K562 (cell line): Measurements from ENCODE around the gene GNAT2. TPM values are rescaled to one million over a fixed set of nuclear protein-coding genes. Genes with fewer than 3 reads are reported as not detected.

Experiments used
- ATAC-seq: fragments of 200-7000 bp; cut with Tn5 transposase; 3 replicates; pipeline ENCODE4 v1.9.1; 2020; ENCODE audit warnings: moderate library complexity
- Bru-seq: library from RNA; stranded (reverse); fragments of 400-500 nt; gene quantifications from one replicate; lab custom pipeline; 2021; lab: Mats Ljungman, UMichigan
- BruChase-seq, 2 experiments: library from RNA; stranded (reverse); fragments of 400-500 nt; gene quantifications; one replicate each; lab custom pipeline; 2021; lab: Mats Ljungman, UMichigan
- BruUV-seq: library from RNA; stranded (reverse); fragments of 400-500 nt; replicated peaks from 2 replicates; lab custom pipeline; 2021; lab: Mats Ljungman, UMichigan
- CTCF ChIA-PET: fragments of 300-600 bp; formaldehyde crosslinking; extraction: SDS; loops from one replicate; lab custom pipeline; 2021; ENCODE audit warnings: low intra/inter-chr PET ratio; lab: Yijun Ruan, JAX
- POLR2A ChIA-PET: fragments of 300-600, 350-650 bp; sonication (Branson Sonifier 250); formaldehyde crosslinking; extraction: SDS; loops from one replicate; lab custom pipeline; 2021; ENCODE audit warnings: antibody characterized with exemption, inconsistent platforms; lab: Yijun Ruan, JAX
- DNase-seq, 4 experiments: peaks; one replicate each; pipeline versions ENCODE4 v3.0.0 to v3.0.0-alpha.2; 2011 to 2018; ENCODE audit warnings: low spot score in 3 of 4, mixed read lengths in 3 of 4; ENCODE audit errors: extremely low read depth in 1 of 4
- FAIRE-seq: peaks from 2 replicates; lab custom pipeline; 2011; peaks lifted over from hg19 to GRCh38; lab: Jason Lieb, UNC
- H2AFZ ChIP-seq: 2 replicates; pipeline ENCODE4 v1.6.0; 2011; ENCODE audit warnings: low read depth, low read length, control low read depth, inconsistent platforms
- H3K27ac ChIP-seq: fragments of 200-600 bp; 3 replicates; pipeline ENCODE4 v1.8.0; 2011; ENCODE audit warnings: low read depth, mild to moderate bottlenecking, control low read depth, inconsistent platforms, low read length, moderate library complexity, mixed read lengths; ENCODE audit errors: extremely low read depth
- H3K27me3 ChIP-seq, 2 experiments: fragments of 300-600 bp in 1 of 2; 2 replicates in 1 of 2; 3 replicates in 1 of 2; pipeline versions ENCODE4 v1.6.0 to v1.8.0; 2011; ENCODE audit warnings: inconsistent platforms in 2 of 2, low read length in 2 of 2, mild to moderate bottlenecking in 1 of 2, mixed read lengths in 1 of 2, moderate library complexity in 1 of 2; ENCODE audit not compliant: control insufficient read depth in 2 of 2, insufficient read depth in 2 of 2
- H3K36me3 ChIP-seq: fragments of 300-600 bp; 3 replicates; pipeline ENCODE4 v1.8.0; 2011; ENCODE audit warnings: mild to moderate bottlenecking, low read length, inconsistent platforms; ENCODE audit not compliant: control insufficient read depth, insufficient read depth
- H3K4me1 ChIP-seq, 2 experiments: fragments of 200-600 bp in 1 of 2; replicated peaks in 1 of 2; 2 replicates in 1 of 2; 3 replicates in 1 of 2; pipeline versions ENCODE4 v1.5.1 to v1.8.0; 2011; ENCODE audit warnings: inconsistent platforms in 2 of 2, low read length in 2 of 2, mild to moderate bottlenecking in 1 of 2, mixed read lengths in 1 of 2, moderate library complexity in 1 of 2; ENCODE audit not compliant: control insufficient read depth in 2 of 2, insufficient read depth in 2 of 2
- H3K4me2 ChIP-seq: 2 replicates; pipeline ENCODE4 v1.6.1; 2011; ENCODE audit warnings: low read length, control low read depth, inconsistent platforms, mixed read lengths; ENCODE audit not compliant: insufficient read depth
- H3K4me3 ChIP-seq: fragments of 200-600 bp; sonication (generic), shearing (Covaris generic); 2 replicates; pipeline ENCODE4 v1.5.1; 2016; ENCODE audit warnings: control low read depth, inconsistent platforms
- H3K79me2 ChIP-seq: fragments of 200-600 bp; 3 replicates; pipeline ENCODE4 v1.8.0; 2011; ENCODE audit warnings: low read length, inconsistent platforms; ENCODE audit not compliant: control insufficient read depth, insufficient read depth
- H3K9ac ChIP-seq, 2 experiments: 2 replicates each; pipeline versions ENCODE4 v1.6.0 to v1.6.1; 2011; ENCODE audit warnings: low read depth in 2 of 2, low read length in 2 of 2, control low read depth in 1 of 2, inconsistent platforms in 1 of 2, mild to moderate bottlenecking in 1 of 2, mixed read lengths in 1 of 2; ENCODE audit not compliant: insufficient read depth in 1 of 2
- H3K9me1 ChIP-seq: one replicate; pipeline ENCODE4 v1.6.0; 2011; ENCODE audit warnings: inconsistent platforms, mild to moderate bottlenecking, low read length, moderate library complexity; ENCODE audit not compliant: control insufficient read depth, insufficient read depth
- H3K9me3 ChIP-seq: replicated peaks from 2 replicates; pipeline ENCODE4 v1.5.1; 2011; ENCODE audit warnings: low read depth, low read length, inconsistent platforms; ENCODE audit not compliant: control insufficient read depth, insufficient read depth
- H4K20me1 ChIP-seq: replicated peaks from 2 replicates; pipeline ENCODE4 v1.6.1; 2011; ENCODE audit warnings: low read length, inconsistent platforms, mixed read lengths; ENCODE audit not compliant: control insufficient read depth, insufficient read depth
- CHD1 ChIP-seq: fragments of 200-600 bp; sonication (generic); IDR thresholded peaks from one replicate; pipeline ENCODE4 v1.6.1; 2012; ENCODE audit warnings: mild to moderate bottlenecking, moderate library complexity, low read length, inconsistent platforms
- CREM ChIP-seq: IDR thresholded peaks from 2 replicates; pipeline ENCODE4 v1.6.1; 2014; ENCODE audit warnings: antibody characterized with exemption, low read depth
- HDAC1 ChIP-seq, 2 experiments: fragments of 450-650 bp; IDR thresholded peaks; 2 replicates each; pipeline ENCODE4 v1.6.1; 2016 to 2017; ENCODE audit warnings: inconsistent platforms in 1 of 2, mild to moderate bottlenecking in 1 of 2, moderate library complexity in 1 of 2
- HMG20B ChIP-seq: fragments of 250-450 bp; sonication (Bioruptor Pico); IDR thresholded peaks from 2 replicates; pipeline ENCODE4 v1.5.0; 2021; ENCODE audit warnings: mild to moderate bottlenecking
- JUNB ChIP-seq: fragments of 450-650 bp; formaldehyde crosslinking; conservative IDR thresholded peaks from 2 replicates; pipeline ENCODE4 v1.4.0; 2020; ENCODE audit warnings: mild to moderate bottlenecking
- KDM4B ChIP-seq, 2 experiments: fragments of 450-650 bp in 1 of 2; sonication (generic) in 1 of 2; IDR thresholded peaks; 2 replicates each; pipeline ENCODE4 v1.6.1; 2016 to 2017; ENCODE audit warnings: borderline replicate concordance in 2 of 2, antibody characterized with exemption in 1 of 2, low read depth in 1 of 2, mild to moderate bottlenecking in 1 of 2
- LEF1 ChIP-seq: fragments of 450-650 bp; IDR thresholded peaks from 2 replicates; pipeline ENCODE4 v1.6.1; 2016; ENCODE audit warnings: mild to moderate bottlenecking
- NRF1 ChIP-seq, 2 experiments: fragments of 450-650 bp; IDR thresholded peaks in 1 of 2; conservative IDR thresholded peaks in 1 of 2; 2 replicates each; pipeline ENCODE4 v1.6.1; 2014; ENCODE audit warnings: mild to moderate bottlenecking in 2 of 2
- POLR2H ChIP-seq: IDR thresholded peaks from 2 replicates; pipeline ENCODE4 v1.6.1; 2016; ENCODE audit warnings: missing genetic modification characterization, low read depth, mild to moderate bottlenecking, control low read depth, missing compliant biosample characterization, moderate library complexity
- SAFB ChIP-seq: fragments of 200-400 bp; formaldehyde crosslinking; IDR thresholded peaks from 2 replicates; pipeline ENCODE4 v1.6.1; 2017; ENCODE audit warnings: low read depth, low read length, borderline replicate concordance
- SAFB2 ChIP-seq: fragments of 200-400 bp; formaldehyde crosslinking; IDR thresholded peaks from 2 replicates; pipeline ENCODE4 v1.6.1; 2018; ENCODE audit warnings: borderline replicate concordance, low read length, low read depth, moderate library complexity; ENCODE audit not compliant: severe bottlenecking
- ZBTB11 ChIP-seq, 3 experiments: fragments of 200-800 bp in 1 of 3; fragments of 250-450 bp in 1 of 3; fragments of 450-650 bp in 1 of 3; sonication (Bioruptor Pico) in 1 of 3; sonication (Bioruptor generic) in 1 of 3; formaldehyde crosslinking in 1 of 3; IDR thresholded peaks; 2 replicates each; pipeline versions ENCODE4 v1.6.1 to v1.8.0; 2016 to 2022; ENCODE audit warnings: mild to moderate bottlenecking in 2 of 3, missing genetic modification characterization in 2 of 3, missing compliant biosample characterization in 1 of 3, moderate library complexity in 1 of 3
- WGBS: fragments of 100-300 bp; shearing (Covaris generic); methylation state at CpG from one replicate; pipeline ENCODE4 v1.1.6; 2016; ENCODE audit warnings: low coverage, mixed read lengths; ENCODE audit not compliant: insufficient coverage; ENCODE audit errors: missing lambda C conversion rate; 5-methylcytosine and 5-hydroxymethylcytosine counted together
- in situ Hi-C: fragments of 300-500 bp; cut with MboI; formaldehyde crosslinking; loops from 4 replicates; pipeline ENCODE4 v1.15.0; 2018; ENCODE audit warnings: inconsistent platforms, mixed read lengths
- intact Hi-C: fragments of 100-400 bp; cut with micrococcal nuclease; formaldehyde crosslinking; loops from 2 replicates; pipeline ENCODE4 v1.14.2; 2022
- long read RNA-seq, 3 experiments: library from polyadenylated mRNA in 2 of 3; library from RNA in 1 of 3; unstranded in 2 of 3; stranded (forward) in 1 of 3; transcript quantifications; one replicate each; pipeline ENCODE4 v2.0.0, GENCODE V29; 2019 to 2022
- polyA minus RNA-seq, 3 experiments: library from RNA; depleted of rRNA, polyadenylated mRNA; stranded (reverse); fragments of >200 nt; gene quantifications; 2 replicates each; pipeline ENCODE4 v1.2.3, GENCODE V29; 2011
- polyA plus RNA-seq, 8 experiments: library from polyadenylated mRNA; depleted of rRNA in 4 of 8; stranded (reverse) in 5 of 8; unstranded in 3 of 8; fragments of >200 nt; fragmentation: Nextera tagmentation in 2 of 8; fragmentation: Illumina TruSeq in 1 of 8; extraction: Ambion mirVana in 2 of 8; extraction: Trizol in 1 of 8; gene quantifications; 2 replicates each; pipeline versions ENCODE4 v1.2.1 to v1.2.3, GENCODE V29; 2011 to 2014; ENCODE audit warnings: inconsistent platforms in 1 of 8, missing spikeins in 1 of 8
- total RNA-seq, 7 experiments: library from RNA; depleted of rRNA in 6 of 7; stranded (reverse); fragments of >200 nt in 6 of 7; fragmentation: Illumina TruSeq in 2 of 7; extraction: Trizol in 2 of 7; gene quantifications; 2 replicates each; pipeline versions ENCODE4 v1.2.1 to v1.2.3, GENCODE V29; 2011 to 2021; ENCODE audit warnings: low replicate concordance in 1 of 7

GNAT2 gene
- total RNA-seq (2011; cell fraction: chromatin; rRNA removed; ENCODE audit: low replicate concordance), result not detected in 2 replicates
- not detected in 2 replicates for total RNA-seq (2011; cell fraction: nucleolus; rRNA removed)
- total RNA-seq (2011; cell fraction: nucleoplasm; rRNA removed), result not detected in 2 replicates
- 0.33 TPM in 1 of 2 replicates, not detected in the other for total RNA-seq (2014; rRNA removed)
- 0.25 and 0.29 TPM in 2 replicates for total RNA-seq (2014; rRNA removed; fragmentation: Illumina TruSeq; extraction: Trizol)
- 0.33 and 0.60 TPM in 2 replicates for total RNA-seq (2015; rRNA removed; fragmentation: Illumina TruSeq; extraction: Trizol)
- 0.16 and 0.47 TPM in 2 replicates for total RNA-seq (2021)
- 0.27 and 0.32 TPM in 2 replicates for polyA plus RNA-seq (2011; rRNA removed)
- 0.19 TPM in 1 of 2 replicates, not detected in the other for polyA plus RNA-seq (2011; cell fraction: cytosol; rRNA removed)
- 0.37 TPM in 1 of 2 replicates, not detected in the other for polyA plus RNA-seq (2011; cell fraction: nucleus; rRNA removed)
- 0.42 and 0.46 TPM in 2 replicates for polyA plus RNA-seq (2012)
- polyA plus RNA-seq (2014; fragmentation: Illumina TruSeq; extraction: Trizol), result 0.52 and 0.90 TPM in 2 replicates
- polyA plus RNA-seq (2014; fragmentation: Nextera tagmentation; extraction: Ambion mirVana), result under 1 TPM; 0.06 to 0.22 TPM
- polyA plus RNA-seq (2014; rRNA removed), result 0.07 TPM in 1 of 2 replicates, not detected in the other
- polyA minus RNA-seq (2011; rRNA and poly(A)+ RNA removed), result 0.63 and 0.81 TPM in 2 replicates
- polyA minus RNA-seq (2011; cell fraction: cytosol; rRNA and poly(A)+ RNA removed), result not detected in 2 replicates
- 0.13 TPM in 1 of 2 replicates, not detected in the other for polyA minus RNA-seq (2011; cell fraction: nucleus; rRNA and poly(A)+ RNA removed)
- Bru-seq, nascent RNA, result percentile 20 among the genes with signal in this experiment
- BruChase-seq, experiment 1, labeled RNA remaining after a 2-hour chase, result percentile 12 among the genes with signal in this experiment
- BruChase-seq, experiment 2, labeled RNA remaining after a 6-hour chase, result not detected
- long read RNA-seq, experiment 1, partial matches to known transcripts, result 0 of 2 reads
- long read RNA-seq, experiment 1, other reads (novel, unspliced or antisense), result 2 of 2 reads
- long read RNA-seq, experiment 2, result 0 reads
- long read RNA-seq, experiment 3, result 0 reads

DNA sequence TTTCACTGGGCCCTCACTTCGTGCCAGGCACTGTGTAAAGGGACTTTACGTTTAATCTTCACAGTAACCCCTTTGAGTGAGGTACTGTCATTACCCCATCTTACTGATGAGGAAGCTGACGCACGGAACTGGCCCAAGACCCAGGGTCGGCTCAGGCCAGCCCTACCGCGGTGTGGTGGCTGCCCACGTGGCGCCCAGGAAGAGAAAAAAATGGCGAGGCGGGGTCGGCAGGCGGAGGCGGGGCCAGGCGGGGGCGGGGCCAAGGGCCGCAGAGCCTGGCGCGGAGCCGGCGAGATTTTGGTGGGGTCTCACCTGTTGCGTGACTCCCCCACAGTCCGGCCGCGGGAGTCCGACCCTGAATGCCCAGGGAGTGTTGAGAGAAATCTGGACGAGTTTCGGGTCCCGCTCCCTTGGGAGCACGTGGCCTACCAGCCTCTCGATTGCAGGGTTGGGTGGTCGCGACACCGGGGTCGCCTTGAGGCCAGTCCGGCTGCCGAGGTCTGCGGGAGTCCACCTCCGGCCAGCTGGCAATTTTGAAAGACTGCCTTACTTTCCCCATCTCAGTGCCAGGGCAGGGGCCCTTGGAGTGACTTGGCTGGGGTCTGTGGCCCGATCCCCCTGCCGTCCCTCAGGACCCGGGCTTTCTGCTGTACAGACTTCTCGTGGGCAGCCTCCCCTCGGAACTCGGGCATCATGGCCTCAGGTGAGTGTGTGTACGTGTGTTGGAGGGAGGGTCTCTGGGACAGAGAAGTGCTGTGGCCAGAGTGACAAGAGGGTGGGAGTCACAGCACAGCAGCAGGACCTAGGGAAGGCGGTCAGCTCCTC, at the start of gene GNAT2, which contains the start of gene AMPD2:
Gene GNAT2, minus strand, starts transcription at position 41 of the 825 bp plus-strand sequence. CDS start 6,746 bp downstream, outside the sequence.
Gene AMPD2, plus strand, starts transcription at position 262 of the 825 bp plus-strand sequence. CDS start 1,339 bp downstream, outside the sequence.
- Histone ChIP-seq H3K9ac (peak within 1 kb of the TSS; percentile 86 to 98), H4K20me1 (peaks cover 5% of the 10 kb centered on the region; the same call in 1 of the 2 replicates), H3K36me3 (no peaks in the 10 kb centered on the region), H2AFZ (peak within 1 kb of the TSS; percentile 96), H3K79me2 (peaks cover 55% of the 10 kb centered on the region), H3K4me1 (peaks cover 32 to 53% of the 10 kb centered on the region in 2 experiments), H3K4me3 (peak within 1 kb of the TSS; percentile 61), H3K4me2 (peak within 1 kb of the TSS; percentile 96), H3K9me3 (no peaks in the 10 kb centered on the region), H3K9me1 (no peaks in the 10 kb centered on the region), H3K27ac (peak within 1 kb of the TSS; percentile 90), H3K27me3 (no peaks in the 10 kb centered on the region)
- ATAC-seq, result peak; percentile 85
- peak; percentile 89 to 97 (median 96) for DNase-seq
- intact Hi-C loops, result loop anchor here (5.0 kb wide), 1 partner anchor 72 kb away; the partner anchor contains the start of gene GNAI3
- ChIA-PET CTCF (no interaction called here), POLR2A (interaction anchor here (0.6 to 3.3 kb wide), 17 partner anchors 9 to 360 kb away, joined by 3 to 16 read pairs (median 3); partner anchors contain the start of genes GNAI3 and SORT1)
- under 1% methylated on average over 31 of the region's 47 CpGs for WGBS
- FAIRE-seq, result no peak
- TSS peak; percentile 81 for BruUV-seq
- in situ Hi-C loops, result loop anchor here (5.0 kb wide), 1 partner anchor 72 kb away; the partner anchor contains the start of gene GNAI3
- TF ChIP-seq CREM (peak; percentile 35; the same call in 1 of the 2 replicates), LEF1 (peak; percentile 67; the same call in 1 of the 2 replicates), POLR2H (no peak), SAFB2 (no peak), KDM4B (IDR thresholded peaks at IDR 0.05; ENCODE audit: borderline replicate concordance in 2 of 2, low read depth in 1 of 2) (no peak), HDAC1 (IDR thresholded peaks at IDR 0.05) (peak; percentile 11 to 97; a peak in 3 of 4 replicates), JUNB (no peak), HMG20B (CRISPR knock-in tag) (no peak), CHD1 (no peak), NRF1 (conservative IDR thresholded peaks at IDR 0.05 in 1 of 2, IDR thresholded peaks at IDR 0.05 in 1 of 2) (peak; percentile 54 to 57; a peak in 3 of 4 replicates), ZBTB11 (CRISPR knock-in tag; IDR thresholded peaks at IDR 0.05) (peak in 2 of 3 experiments; percentile 4 to 33; a peak in 1 of 6 replicates), SAFB (0 out of 2 replicates have a peak, but pooled peaks have one; percentile 12)
